GM10248 (cell line): ENCODE data around the gene KREMEN1.

Source experiments
- CTCF ChIA-PET: fragments of 300-600 bp; sonication (Branson Sonifier 250); formaldehyde crosslinking; extraction: SDS; loops from one replicate; lab custom pipeline; 2021; ENCODE audit warnings: antibody characterized with exemption; lab: Yijun Ruan, JAX
- POLR2A ChIA-PET: fragments of 350-650 bp; sonication (Branson Sonifier 250); formaldehyde crosslinking; extraction: SDS; loops from one replicate; lab custom pipeline; 2020; ENCODE audit warnings: antibody characterized with exemption; lab: Yijun Ruan, JAX
- DNase-seq: peaks from one replicate; pipeline ENCODE4 v3.0.0; 2012; ENCODE audit errors: extremely low spot score
- TF ChIP-seq, protein P1 (sequence below): IDR thresholded peaks from 2 replicates; pipeline ENCODE4 v1.5.1; 2012; ENCODE audit warnings: mild to moderate bottlenecking, low read depth; ENCODE audit errors: extremely low read depth, missing control alignments, control extremely low read depth

Gene KREMEN1

DNA sequence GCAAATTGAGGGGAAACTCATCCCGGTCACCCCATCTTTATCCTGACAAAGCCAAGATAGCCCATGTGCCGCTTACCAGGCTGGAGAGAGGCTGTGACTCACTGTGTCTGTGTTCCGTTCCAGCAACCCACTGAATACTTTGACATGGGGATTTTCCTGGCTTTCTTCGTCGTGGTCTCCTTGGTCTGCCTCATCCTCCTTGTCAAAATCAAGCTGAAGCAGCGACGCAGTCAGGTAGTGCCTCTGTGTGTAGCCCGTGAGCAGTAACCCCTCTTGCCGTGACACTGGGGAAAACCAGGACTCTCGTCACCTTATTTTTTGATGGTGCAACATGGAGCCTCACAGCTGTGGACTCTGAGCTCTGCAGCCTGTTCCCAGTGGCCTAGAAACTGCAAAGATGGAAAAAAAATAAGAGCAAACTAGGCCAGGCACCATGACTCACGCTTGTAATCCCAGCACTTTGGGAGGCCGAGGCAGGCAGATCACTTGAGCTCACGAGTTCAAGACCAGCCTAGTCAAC lies 28.1 kb upstream of the KREMEN1 start:
- TF ChIP-seq, protein P1, sequence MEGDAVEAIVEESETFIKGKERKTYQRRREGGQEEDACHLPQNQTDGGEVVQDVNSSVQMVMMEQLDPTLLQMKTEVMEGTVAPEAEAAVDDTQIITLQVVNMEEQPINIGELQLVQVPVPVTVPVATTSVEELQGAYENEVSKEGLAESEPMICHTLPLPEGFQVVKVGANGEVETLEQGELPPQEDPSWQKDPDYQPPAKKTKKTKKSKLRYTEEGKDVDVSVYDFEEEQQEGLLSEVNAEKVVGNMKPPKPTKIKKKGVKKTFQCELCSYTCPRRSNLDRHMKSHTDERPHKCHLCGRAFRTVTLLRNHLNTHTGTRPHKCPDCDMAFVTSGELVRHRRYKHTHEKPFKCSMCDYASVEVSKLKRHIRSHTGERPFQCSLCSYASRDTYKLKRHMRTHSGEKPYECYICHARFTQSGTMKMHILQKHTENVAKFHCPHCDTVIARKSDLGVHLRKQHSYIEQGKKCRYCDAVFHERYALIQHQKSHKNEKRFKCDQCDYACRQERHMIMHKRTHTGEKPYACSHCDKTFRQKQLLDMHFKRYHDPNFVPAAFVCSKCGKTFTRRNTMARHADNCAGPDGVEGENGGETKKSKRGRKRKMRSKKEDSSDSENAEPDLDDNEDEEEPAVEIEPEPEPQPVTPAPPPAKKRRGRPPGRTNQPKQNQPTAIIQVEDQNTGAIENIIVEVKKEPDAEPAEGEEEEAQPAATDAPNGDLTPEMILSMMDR: no peak
- CTCF ChIA-PET: interaction anchor here (1.3 kb wide), 1 partner anchor 444 kb away, joined by 3 read pairs; no protein-coding TSS in a partner anchor
- POLR2A ChIA-PET: no interaction called here
- DNase-seq: no peak

GRCh38 chr22:29048822-29049654 lies 23.8 kb upstream of the KREMEN1 start:
- ChIA-PET POLR2A (interaction anchor here (0.6 kb wide), 1 partner anchor 40 kb away, joined by 6 read pairs; no protein-coding TSS in a partner anchor), CTCF (interaction anchor here (1.3 to 2.2 kb wide), 2 partner anchors 9 to 197 kb away, joined by 5 to 10 read pairs; no protein-coding TSS in a partner anchor)
- TF ChIP-seq, protein P1: no peak
- no peak for DNase-seq

DNA sequence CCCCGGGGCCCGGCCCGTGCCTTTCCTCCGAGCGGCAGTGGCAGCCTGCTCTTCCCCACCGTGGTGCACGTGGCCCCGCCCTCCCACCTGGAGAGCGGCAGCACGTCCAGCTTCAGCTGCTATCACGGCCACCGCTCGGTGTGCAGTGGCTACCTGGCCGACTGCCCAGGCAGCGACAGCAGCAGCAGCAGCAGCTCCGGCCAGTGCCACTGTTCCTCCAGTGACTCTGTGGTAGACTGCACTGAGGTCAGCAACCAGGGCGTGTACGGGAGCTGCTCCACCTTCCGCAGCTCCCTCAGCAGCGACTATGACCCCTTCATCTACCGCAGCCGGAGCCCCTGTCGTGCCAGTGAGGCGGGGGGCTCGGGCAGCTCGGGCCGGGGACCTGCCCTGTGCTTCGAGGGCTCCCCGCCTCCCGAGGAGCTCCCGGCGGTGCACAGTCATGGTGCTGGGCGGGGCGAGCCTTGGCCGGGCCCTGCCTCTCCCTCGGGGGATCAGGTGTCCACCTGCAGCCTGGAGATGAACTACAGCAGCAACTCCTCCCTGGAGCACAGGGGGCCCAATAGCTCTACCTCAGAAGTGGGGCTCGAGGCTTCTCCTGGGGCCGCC lies 23.1 kb upstream of the KREMEN1 start:
- CTCF ChIA-PET: interaction anchor here (1.3 to 2.2 kb wide), 2 partner anchors 9 to 196 kb away, joined by 5 to 10 read pairs; no protein-coding TSS in a partner anchor

GRCh38 chr22:29050457-29050856 lies 22.4 kb upstream of the KREMEN1 start:
- DNase-seq: no peak
- POLR2A ChIA-PET: no interaction called here
- CTCF ChIA-PET: interaction anchor here (1.3 to 2.2 kb wide), 2 partner anchors 10 to 196 kb away, joined by 5 to 10 read pairs; no protein-coding TSS in a partner anchor
- TF ChIP-seq, protein P1: no peak

More for the DNA sequence above, 23.1 kb upstream of the KREMEN1 start:
- TF ChIP-seq, protein P1: no peak
- POLR2A ChIA-PET: interaction anchor here (0.6 kb wide), 1 partner anchor 40 kb away, joined by 6 read pairs; no protein-coding TSS in a partner anchor
- DNase-seq: no peak

DNA sequence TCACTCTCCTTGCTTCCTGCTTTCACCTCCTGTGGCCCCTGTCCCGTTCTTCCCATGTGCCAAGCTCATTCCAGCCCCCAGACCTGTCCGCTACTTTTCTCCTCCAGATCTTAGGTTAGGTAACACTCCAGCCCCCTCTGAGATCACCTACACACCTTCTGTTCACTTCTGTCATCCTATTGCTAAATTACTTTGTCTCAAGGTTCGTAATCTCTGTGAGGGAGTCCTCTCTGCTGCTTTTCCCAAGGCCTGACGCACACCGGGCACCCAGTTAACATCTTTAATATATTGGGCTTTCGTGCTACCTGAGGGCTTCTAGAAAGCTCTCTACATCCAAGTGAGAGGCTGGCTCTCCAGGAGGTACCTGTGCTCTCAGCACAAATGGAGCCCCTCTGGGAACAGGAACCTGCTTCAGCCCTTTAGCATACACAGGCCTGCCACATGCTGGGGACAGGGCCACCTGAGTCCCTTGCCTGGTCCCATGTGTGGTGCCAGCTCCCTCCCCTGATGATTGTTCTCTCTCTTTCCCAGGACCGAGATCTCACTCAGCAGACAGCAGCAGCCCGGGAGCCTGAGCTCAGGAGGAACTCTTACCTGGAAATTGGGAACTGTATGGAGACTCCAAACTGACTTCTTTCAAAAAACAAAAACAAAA lies 19.7 kb upstream of the KREMEN1 start:
- ChIA-PET CTCF (interaction anchor here (0.7 to 2.3 kb wide), 4 partner anchors 10 to 193 kb away, joined by 3 to 14 read pairs (median 4); no protein-coding TSS in a partner anchor), POLR2A (no interaction called here)
- DNase-seq: no peak
- TF ChIP-seq, protein P1: no peak

GRCh38 chr22:29054251-29054767 lies 18.5 kb upstream of the KREMEN1 start:
- no peak for DNase-seq
- TF ChIP-seq, protein P1: no peak
- ChIA-PET POLR2A (no interaction called here), CTCF (interaction anchor here (2.3 kb wide), 1 partner anchor 14 kb away, joined by 14 read pairs; no protein-coding TSS in a partner anchor)
